HepG2 (cell line): ENCODE data around the gene CYP27B1. TPM values are rescaled to one million over a fixed set of nuclear protein-coding genes. Genes with fewer than 3 reads are reported as not detected.

Experiments used
- ASH2L ChIP-seq: fragments of 300-600, 200-600 bp; sonication (generic); IDR thresholded peaks from 2 replicates; pipeline ENCODE4 v1.7.0; 2017; ENCODE audit warnings: low read depth, mild to moderate bottlenecking, moderate library complexity, mixed read lengths, low read length; ENCODE audit not compliant: insufficient read length
- BORCS8-MEF2B ChIP-seq: sonication (generic); formaldehyde crosslinking; IDR thresholded peaks from 2 replicates; pipeline ENCODE4 v1.8.0; 2022; ENCODE audit warnings: mild to moderate bottlenecking, missing genetic modification reagents
- ELF1 ChIP-seq: sonication (generic); formaldehyde crosslinking; IDR thresholded peaks from 2 replicates; pipeline ENCODE4 v1.4.0; 2020; ENCODE audit warnings: missing genetic modification reagents
- HDAC2 ChIP-seq: sonication (generic); formaldehyde crosslinking; IDR thresholded peaks from 2 replicates; pipeline ENCODE4 v1.4.0; 2020; ENCODE audit warnings: missing genetic modification reagents
- KMT2B ChIP-seq: IDR thresholded peaks from 2 replicates; pipeline ENCODE4 v1.6.1; 2016; ENCODE audit warnings: missing genetic modification reagents, missing compliant biosample characterization
- PHF21A ChIP-seq: sonication (generic); formaldehyde crosslinking; IDR thresholded peaks from 2 replicates; pipeline ENCODE4 v1.5.0; 2020; ENCODE audit warnings: mild to moderate bottlenecking, missing genetic modification reagents
- RXRA ChIP-seq: sonication (generic); formaldehyde crosslinking; IDR thresholded peaks from 2 replicates; pipeline ENCODE4 v1.5.1; 2020; ENCODE audit warnings: missing genetic modification reagents
- TCF12 ChIP-seq, 2 experiments: fragments of 450-650 bp in 1 of 2; sonication (generic) in 1 of 2; formaldehyde crosslinking in 1 of 2; IDR thresholded peaks; 2 replicates each; pipeline versions ENCODE4 v1.6.1 to v1.8.0; 2017 to 2022; ENCODE audit warnings: antibody characterized with exemption in 1 of 2, mild to moderate bottlenecking in 1 of 2, missing genetic modification reagents in 1 of 2, moderate library complexity in 1 of 2
- ZBTB38 ChIP-seq: sonication (generic); formaldehyde crosslinking; IDR thresholded peaks from 2 replicates; pipeline ENCODE4 v1.5.1; 2020; ENCODE audit warnings: mild to moderate bottlenecking, missing genetic modification reagents
- ZBTB7A ChIP-seq: sonication (generic); formaldehyde crosslinking; IDR thresholded peaks from 2 replicates; pipeline ENCODE4 v1.8.0; 2022; ENCODE audit warnings: mild to moderate bottlenecking, missing genetic modification reagents
- ZFX ChIP-seq: sonication (generic); formaldehyde crosslinking; IDR thresholded peaks from 2 replicates; pipeline ENCODE4 v1.4.0; 2020; ENCODE audit warnings: mild to moderate bottlenecking, low read depth, missing genetic modification reagents, moderate library complexity
- ZNF34 ChIP-seq: sonication (generic); formaldehyde crosslinking; IDR thresholded peaks from 2 replicates; pipeline ENCODE4 v1.4.0; 2020; ENCODE audit warnings: mild to moderate bottlenecking, missing genetic modification reagents, borderline replicate concordance
- ZNF572 ChIP-seq: sonication (generic); formaldehyde crosslinking; IDR thresholded peaks from 2 replicates; pipeline ENCODE4 v1.5.1; 2020; ENCODE audit warnings: mild to moderate bottlenecking, missing genetic modification reagents
- ZNF598 ChIP-seq: sonication (generic); formaldehyde crosslinking; IDR thresholded peaks from 2 replicates; pipeline ENCODE4 v1.5.1; 2020; ENCODE audit warnings: mild to moderate bottlenecking, missing genetic modification reagents, borderline replicate concordance
- ZSCAN22 ChIP-seq: sonication (generic); formaldehyde crosslinking; IDR thresholded peaks from 2 replicates; pipeline ENCODE4 v1.4.0; 2020; ENCODE audit warnings: mild to moderate bottlenecking, missing genetic modification reagents
- ZSCAN9 ChIP-seq: IDR thresholded peaks from 2 replicates; pipeline ENCODE4 v1.6.1; 2016; ENCODE audit warnings: borderline replicate concordance
- polyA plus RNA-seq, 8 experiments: library from polyadenylated mRNA; depleted of rRNA in 3 of 8; stranded (reverse) in 7 of 8; unstranded in 1 of 8; fragments of >200 nt; fragmentation: Illumina TruSeq in 4 of 8; extraction: Trizol in 4 of 8; gene quantifications; 2 replicates each; pipeline versions ENCODE4 v1.2.1 to v1.2.3, GENCODE V29; 2011 to 2016; ENCODE audit warnings: low read depth in 4 of 8, missing spikeins in 1 of 8, mixed read lengths in 1 of 8; ENCODE audit not compliant: insufficient read depth in 1 of 8
- total RNA-seq, 5 experiments: library from RNA; depleted of rRNA; stranded (reverse); fragments of >200 nt; fragmentation: Illumina TruSeq; extraction: Trizol; gene quantifications; 2 replicates each; pipeline ENCODE4 v1.2.3, GENCODE V29; 2016; ENCODE audit warnings: low read depth in 1 of 5
- TF ChIP-seq, protein P1 (sequence below): sonication (generic); formaldehyde crosslinking; IDR thresholded peaks from 2 replicates; pipeline ENCODE4 v1.5.0; 2020; ENCODE audit warnings: mild to moderate bottlenecking, missing genetic modification reagents
- TF ChIP-seq, protein P2 (sequence below): sonication (generic); formaldehyde crosslinking; IDR thresholded peaks from 2 replicates; pipeline ENCODE4 v1.4.0; 2020; ENCODE audit warnings: missing genetic modification reagents
- TF ChIP-seq, protein P3 (sequence below): sonication (generic); formaldehyde crosslinking; IDR thresholded peaks from 2 replicates; pipeline ENCODE4 v1.4.0; 2020; ENCODE audit warnings: missing genetic modification reagents
- TF ChIP-seq, protein P4 (sequence below): sonication (generic); formaldehyde crosslinking; IDR thresholded peaks from 2 replicates; pipeline ENCODE4 v1.5.0; 2020; ENCODE audit warnings: mild to moderate bottlenecking, missing genetic modification reagents, moderate library complexity

The CYP27B1 gene
- total and polyA plus RNA-seq, 2 of the 13 experiments (the other 11 are each of a cell fraction or from before 2014, with no cell fraction given), result 2.3 to 3.0 TPM

DNA sequence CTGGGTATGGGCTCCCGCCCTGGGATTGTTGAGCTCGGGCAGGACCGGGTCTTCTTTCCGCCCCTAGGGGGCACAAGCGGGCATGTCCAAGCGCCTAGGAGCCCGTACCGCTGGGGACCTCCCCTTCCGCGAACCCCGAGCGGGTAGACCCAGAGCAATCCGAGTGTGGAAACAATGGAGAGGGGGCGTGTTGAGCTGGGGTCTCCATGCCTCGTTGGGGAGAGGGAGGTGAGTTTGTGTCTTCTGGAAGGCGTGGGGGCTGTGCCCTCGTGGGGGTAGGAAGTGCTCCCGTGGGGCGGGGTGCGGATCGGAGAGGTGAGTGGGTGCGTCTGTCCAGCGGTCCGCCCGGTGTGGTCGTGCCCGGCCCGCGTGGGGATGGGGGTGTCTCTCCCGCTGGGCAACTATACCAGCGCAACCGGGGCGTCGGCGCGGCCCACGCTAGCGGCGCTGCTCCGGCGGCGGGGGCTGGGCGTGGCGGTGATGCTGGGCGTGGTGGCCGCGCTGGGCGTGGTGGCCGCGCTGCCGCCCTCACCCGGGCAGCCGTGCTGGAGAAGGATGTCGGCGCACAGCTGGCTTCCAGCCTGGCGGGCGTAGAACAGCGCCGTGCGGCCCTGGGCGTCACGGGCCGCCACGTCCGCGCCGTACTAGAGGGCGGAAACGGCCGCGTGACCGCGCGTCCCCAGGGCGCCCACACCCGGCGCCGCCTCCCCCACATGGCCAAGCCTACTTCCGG is 40.6 kb downstream of the CYP27B1 start (continued):
- TF ChIP-seq ZBTB7A (CRISPR knock-in tag) (peak; percentile 65; the same call in 1 of the 2 replicates), ELF1 (CRISPR knock-in tag) (peak; percentile 63; the same call in 1 of the 2 replicates), HDAC2 (CRISPR knock-in tag) (0 out of 2 replicates have a peak, but pooled peaks have one; percentile 12), KMT2B (0 out of 2 replicates have a peak, but pooled peaks have one; percentile 29), BORCS8-MEF2B (CRISPR knock-in tag) (0 out of 2 replicates have a peak, but pooled peaks have one; percentile 3), ZSCAN9 (CRISPR knock-in tag) (no peak), ZNF34 (CRISPR knock-in tag) (0 out of 2 replicates have a peak, but pooled peaks have one; percentile 38), ZNF572 (CRISPR knock-in tag) (peak; percentile 76; the same call in 1 of the 2 replicates), RXRA (peak; percentile 34; the same call in 1 of the 2 replicates), ASH2L (peak; percentile 62), PHF21A (CRISPR knock-in tag) (no peak), TCF12 (IDR thresholded peaks at IDR 0.05) (no peak), TCF12 (CRISPR knock-in tag; IDR thresholded peaks at IDR 0.05) (no peak), ZNF598 (CRISPR knock-in tag) (no peak), ZBTB38 (CRISPR knock-in tag) (peak; percentile 36; the same call in 1 of the 2 replicates), ZFX (CRISPR knock-in tag) (peak; percentile 36; the same call in 1 of the 2 replicates), ZSCAN22 (no peak)
- TF ChIP-seq, protein P1, sequence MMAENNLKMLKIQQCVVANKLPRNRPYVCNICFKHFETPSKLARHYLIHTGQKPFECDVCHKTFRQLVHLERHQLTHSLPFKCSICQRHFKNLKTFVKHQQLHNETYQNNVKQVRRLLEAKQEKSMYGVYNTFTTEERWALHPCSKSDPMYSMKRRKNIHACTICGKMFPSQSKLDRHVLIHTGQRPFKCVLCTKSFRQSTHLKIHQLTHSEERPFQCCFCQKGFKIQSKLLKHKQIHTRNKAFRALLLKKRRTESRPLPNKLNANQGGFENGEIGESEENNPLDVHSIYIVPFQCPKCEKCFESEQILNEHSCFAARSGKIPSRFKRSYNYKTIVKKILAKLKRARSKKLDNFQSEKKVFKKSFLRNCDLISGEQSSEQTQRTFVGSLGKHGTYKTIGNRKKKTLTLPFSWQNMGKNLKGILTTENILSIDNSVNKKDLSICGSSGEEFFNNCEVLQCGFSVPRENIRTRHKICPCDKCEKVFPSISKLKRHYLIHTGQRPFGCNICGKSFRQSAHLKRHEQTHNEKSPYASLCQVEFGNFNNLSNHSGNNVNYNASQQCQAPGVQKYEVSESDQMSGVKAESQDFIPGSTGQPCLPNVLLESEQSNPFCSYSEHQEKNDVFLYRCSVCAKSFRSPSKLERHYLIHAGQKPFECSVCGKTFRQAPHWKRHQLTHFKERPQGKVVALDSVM (CRISPR knock-in tag), result peak; percentile 48; the same call in 1 of the 2 replicates
- TF ChIP-seq, protein P2, sequence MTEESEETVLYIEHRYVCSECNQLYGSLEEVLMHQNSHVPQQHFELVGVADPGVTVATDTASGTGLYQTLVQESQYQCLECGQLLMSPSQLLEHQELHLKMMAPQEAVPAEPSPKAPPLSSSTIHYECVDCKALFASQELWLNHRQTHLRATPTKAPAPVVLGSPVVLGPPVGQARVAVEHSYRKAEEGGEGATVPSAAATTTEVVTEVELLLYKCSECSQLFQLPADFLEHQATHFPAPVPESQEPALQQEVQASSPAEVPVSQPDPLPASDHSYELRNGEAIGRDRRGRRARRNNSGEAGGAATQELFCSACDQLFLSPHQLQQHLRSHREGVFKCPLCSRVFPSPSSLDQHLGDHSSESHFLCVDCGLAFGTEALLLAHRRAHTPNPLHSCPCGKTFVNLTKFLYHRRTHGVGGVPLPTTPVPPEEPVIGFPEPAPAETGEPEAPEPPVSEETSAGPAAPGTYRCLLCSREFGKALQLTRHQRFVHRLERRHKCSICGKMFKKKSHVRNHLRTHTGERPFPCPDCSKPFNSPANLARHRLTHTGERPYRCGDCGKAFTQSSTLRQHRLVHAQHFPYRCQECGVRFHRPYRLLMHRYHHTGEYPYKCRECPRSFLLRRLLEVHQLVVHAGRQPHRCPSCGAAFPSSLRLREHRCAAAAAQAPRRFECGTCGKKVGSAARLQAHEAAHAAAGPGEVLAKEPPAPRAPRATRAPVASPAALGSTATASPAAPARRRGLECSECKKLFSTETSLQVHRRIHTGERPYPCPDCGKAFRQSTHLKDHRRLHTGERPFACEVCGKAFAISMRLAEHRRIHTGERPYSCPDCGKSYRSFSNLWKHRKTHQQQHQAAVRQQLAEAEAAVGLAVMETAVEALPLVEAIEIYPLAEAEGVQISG (CRISPR knock-in tag), result peak; percentile 61
- TF ChIP-seq, protein P3, sequence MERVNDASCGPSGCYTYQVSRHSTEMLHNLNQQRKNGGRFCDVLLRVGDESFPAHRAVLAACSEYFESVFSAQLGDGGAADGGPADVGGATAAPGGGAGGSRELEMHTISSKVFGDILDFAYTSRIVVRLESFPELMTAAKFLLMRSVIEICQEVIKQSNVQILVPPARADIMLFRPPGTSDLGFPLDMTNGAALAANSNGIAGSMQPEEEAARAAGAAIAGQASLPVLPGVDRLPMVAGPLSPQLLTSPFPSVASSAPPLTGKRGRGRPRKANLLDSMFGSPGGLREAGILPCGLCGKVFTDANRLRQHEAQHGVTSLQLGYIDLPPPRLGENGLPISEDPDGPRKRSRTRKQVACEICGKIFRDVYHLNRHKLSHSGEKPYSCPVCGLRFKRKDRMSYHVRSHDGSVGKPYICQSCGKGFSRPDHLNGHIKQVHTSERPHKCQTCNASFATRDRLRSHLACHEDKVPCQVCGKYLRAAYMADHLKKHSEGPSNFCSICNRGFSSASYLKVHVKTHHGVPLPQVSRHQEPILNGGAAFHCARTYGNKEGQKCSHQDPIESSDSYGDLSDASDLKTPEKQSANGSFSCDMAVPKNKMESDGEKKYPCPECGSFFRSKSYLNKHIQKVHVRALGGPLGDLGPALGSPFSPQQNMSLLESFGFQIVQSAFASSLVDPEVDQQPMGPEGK (CRISPR knock-in tag), result peak; percentile 62
- TF ChIP-seq, protein P4, sequence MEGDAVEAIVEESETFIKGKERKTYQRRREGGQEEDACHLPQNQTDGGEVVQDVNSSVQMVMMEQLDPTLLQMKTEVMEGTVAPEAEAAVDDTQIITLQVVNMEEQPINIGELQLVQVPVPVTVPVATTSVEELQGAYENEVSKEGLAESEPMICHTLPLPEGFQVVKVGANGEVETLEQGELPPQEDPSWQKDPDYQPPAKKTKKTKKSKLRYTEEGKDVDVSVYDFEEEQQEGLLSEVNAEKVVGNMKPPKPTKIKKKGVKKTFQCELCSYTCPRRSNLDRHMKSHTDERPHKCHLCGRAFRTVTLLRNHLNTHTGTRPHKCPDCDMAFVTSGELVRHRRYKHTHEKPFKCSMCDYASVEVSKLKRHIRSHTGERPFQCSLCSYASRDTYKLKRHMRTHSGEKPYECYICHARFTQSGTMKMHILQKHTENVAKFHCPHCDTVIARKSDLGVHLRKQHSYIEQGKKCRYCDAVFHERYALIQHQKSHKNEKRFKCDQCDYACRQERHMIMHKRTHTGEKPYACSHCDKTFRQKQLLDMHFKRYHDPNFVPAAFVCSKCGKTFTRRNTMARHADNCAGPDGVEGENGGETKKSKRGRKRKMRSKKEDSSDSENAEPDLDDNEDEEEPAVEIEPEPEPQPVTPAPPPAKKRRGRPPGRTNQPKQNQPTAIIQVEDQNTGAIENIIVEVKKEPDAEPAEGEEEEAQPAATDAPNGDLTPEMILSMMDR (CRISPR knock-in tag), result peak; percentile 94
